GM18858 (cell line): ENCODE data around the gene MAN2C1.
"Not testable (repeated sequence)": the region's sequence is repeated elsewhere in the genome, so short reads cannot be mapped to it uniquely, and the experiment has no call there.

Source experiments
- ATAC-seq: cut with Tn5 transposase; IDR thresholded peaks from one replicate; pipeline ENCODE4 v1.9.1; 2021; ENCODE audit not compliant: unreplicated experiment

MAN2C1 gene

GRCh38 chr15:75367913-75368688, at the start of gene MAN2C1:
Gene MAN2C1 (minus strand): TSS chr15:75368607. CDS start chr15:75368583, 24 bp downstream.
- ATAC-seq: peak; percentile 82

DNA sequence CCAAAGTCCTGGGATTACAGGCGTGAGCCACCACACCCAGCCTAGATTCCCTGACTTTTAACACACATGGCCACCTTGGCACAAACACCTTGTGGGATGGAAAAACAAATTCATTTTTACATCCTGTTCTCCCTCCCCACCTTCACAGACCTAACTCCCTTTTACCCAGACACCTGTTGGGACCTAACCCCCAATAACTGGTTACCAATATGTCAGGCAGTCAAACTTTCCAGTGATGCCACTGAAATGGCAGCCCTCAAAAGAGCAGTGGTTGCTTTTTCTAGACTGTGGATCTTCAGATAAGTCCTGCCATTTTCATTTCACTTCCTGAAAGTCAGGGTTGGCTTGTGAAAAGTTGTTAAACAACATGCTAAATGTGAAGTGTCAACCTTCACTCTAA, 48.2 kb upstream of the MAN2C1 start:
- no peak for ATAC-seq

DNA sequence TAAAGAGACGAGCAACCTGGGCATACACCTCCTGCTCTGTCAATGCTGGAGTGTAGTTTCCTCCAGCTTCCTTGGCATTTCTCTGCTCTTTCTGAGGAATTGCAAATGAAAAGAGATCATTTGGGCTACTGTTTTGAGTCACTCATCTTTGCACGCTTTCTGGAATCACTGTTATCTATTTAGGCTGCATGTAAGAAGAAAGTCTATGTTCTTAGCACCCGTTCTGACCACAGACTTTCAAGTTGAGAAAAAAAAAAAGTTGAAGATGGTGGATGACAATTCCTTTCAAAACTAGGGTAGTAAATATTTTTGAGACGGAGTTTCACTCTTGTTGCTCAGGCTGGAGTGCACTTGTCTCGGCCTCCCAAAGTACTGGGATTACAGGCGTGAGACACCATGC, 41.8 kb upstream of the MAN2C1 start:
- no peak for ATAC-seq

DNA sequence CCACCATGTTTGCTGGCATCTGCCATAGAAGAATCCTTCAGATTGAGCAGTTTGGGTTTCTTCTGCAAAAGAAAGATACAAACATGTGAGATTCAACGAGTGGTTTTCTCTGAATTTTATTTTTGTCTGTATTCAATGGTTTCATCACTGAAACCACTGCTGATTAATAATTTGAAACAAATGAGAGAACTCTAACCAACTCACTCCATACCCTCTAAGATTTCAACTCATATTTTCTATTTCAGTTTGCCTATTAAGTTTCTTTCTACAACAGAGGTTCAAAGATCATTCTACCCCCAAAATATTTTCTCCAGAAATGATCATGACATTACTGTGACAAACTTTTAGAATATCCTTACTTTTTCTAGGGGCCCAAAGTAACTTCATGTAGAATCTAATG, 38.7 kb upstream of the MAN2C1 start:
- no peak for ATAC-seq

DNA sequence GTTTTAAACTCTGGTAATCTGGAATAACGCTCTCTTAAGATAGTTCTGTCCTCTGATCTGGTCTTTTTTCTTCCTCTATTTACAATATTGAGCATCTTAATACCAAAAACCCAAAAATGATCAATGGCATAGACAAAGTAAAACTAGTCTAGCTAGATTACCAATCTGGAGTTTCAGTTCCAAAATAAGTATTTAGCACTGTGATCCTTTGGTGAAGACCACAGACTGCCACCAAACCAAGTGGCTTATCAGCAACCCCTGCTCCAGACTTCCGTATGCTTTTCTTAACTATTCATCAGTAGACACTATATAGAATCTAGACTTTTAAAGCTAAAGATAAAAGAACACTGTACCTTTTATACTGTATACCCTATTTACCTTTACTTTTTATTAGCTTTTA, 35.5 kb upstream of the MAN2C1 start:
- no peak for ATAC-seq

GRCh38 chr15:75397494-75397893, 29.1 kb upstream of the MAN2C1 start:
- no peak for ATAC-seq

- ATAC-seq: no peak
These were observed 21.5 kb upstream of the MAN2C1 start for GRCh38 chr15:75389791-75390382.

- not testable (repeated sequence) for ATAC-seq
These were observed 15.6 kb upstream of the MAN2C1 start for GRCh38 chr15:75383986-75384385.

- ATAC-seq: no peak
These were observed 12.4 kb upstream of the MAN2C1 start for GRCh38 chr15:75380773-75381172.

GRCh38 chr15:75371901-75372688, 3.7 kb upstream of the MAN2C1 start:
- no peak for ATAC-seq

GRCh38 chr15:75371486-75371885, 3.1 kb upstream of the MAN2C1 start:
- ATAC-seq: no peak

- ATAC-seq: no peak
These were observed 1.6 kb upstream of the MAN2C1 start for GRCh38 chr15:75369897-75370581.

GRCh38 chr15:75368689-75369239, 357 bp upstream of the MAN2C1 start:
- ATAC-seq: no peak

DNA sequence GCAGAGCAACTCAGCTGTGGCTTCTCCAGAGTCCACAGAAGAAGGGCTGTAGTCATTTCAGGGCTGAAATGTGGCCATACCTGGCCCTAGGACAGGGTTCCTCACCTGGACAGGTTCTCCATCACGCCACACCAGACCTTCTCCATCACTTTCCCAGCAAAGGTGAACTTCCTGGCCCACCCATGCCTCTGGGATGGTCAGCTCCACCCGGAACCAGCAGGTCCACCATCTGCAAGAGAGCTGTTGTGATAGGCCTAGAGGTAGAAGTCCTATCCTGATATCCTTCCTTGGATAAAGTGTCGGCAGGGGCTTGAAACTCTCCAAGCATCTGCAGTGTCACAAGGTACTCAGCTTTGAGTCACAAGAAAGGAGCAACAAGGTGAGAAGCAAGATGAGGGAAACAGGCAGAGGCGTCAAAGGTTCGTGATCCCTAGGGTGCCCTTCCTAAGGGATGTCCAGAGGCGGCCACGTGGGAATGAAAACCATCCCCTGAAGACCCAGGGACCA, 948 bp downstream of the MAN2C1 start:
- no peak for ATAC-seq

DNA sequence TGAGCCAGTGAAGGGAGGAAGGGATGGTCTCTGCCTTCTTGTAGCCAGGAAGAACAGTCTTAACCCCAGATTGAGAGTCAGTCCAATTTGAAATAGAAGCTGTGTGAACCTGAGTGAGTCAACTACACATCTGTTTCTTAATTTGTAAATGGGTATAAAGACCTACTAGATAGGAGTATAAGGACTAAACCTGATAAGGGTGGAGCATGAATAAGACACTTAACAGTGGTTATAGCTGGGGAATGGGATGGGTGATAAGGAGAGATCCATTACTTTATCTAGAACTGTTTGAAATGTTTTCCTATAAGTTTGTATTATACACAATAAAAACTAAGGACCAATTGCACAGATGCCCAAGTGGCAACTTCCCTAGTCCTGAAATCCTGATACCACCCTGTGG, 1.4 kb downstream of the MAN2C1 start:
- no peak for ATAC-seq

DNA sequence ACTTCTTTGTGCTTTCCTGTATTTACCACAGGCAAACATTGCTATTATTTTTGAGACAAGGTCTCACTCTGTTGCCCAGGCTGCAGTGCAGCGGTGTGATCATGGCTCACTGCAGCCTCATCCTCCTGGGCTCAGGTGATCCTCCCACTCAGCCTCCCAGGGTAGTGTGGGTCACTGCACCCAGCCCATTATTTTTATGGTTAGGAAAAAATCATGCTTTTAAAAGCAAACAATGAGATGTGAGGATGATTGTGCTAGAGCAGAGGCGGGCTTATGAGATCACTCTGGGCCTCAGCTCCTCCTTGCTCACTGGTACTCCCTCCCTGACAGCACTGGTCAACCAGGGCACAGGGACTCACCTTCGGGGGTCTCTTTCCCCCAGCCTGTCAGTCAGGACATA, 2.2 kb downstream of the MAN2C1 start:
- ATAC-seq: no peak

DNA sequence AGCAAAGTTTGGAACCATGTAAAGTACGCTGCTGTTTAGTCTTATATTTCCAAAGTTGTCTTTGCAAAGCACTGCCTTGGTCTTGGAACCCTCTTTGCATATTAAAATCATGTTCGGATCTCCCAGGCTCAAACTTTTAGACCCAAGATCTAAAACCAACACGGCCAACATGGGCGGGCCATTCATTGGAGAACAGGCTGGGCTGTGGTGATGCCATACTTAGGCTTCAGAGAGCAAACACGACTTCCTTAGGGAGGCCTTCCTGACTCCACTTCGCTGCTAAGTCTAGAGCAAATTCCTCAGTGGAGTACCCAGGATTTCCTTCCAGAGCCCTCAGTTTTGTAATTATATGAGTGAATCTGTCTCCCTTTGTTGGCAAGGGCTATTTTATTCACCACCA, 3.5 kb downstream of the MAN2C1 start:
- no peak for ATAC-seq

GRCh38 chr15:75363786-75364185, 4.6 kb downstream of the MAN2C1 start:
- ATAC-seq: no peak

DNA sequence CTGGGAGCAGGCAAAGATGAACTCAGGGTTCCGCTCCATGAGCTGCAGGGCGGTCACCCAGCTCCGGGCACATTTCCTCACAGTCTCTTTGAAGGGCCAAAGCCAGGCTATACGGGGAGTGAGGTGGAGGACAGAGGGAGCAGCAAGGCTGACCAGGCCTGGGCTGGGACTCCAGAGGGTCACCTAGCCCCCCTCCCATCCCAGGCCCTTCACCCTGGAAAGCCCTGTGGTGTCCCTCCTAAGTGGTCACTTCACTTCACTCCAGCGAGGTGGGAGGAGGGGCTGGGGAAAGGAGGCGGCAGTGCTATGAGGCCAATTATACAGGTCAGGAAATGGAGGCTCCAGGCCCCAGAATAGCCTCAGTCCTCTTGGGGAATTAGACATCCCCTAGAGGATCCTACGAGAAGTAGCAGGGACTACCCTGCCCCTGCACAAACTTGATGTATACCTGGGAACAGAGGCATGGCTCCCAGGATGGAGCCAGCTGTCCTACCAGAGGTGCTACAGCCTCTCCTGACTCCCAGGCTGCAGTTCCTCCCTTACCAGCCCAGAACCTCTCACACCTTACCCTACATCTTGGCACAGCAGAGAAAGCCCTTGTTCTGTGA, 5.7 kb downstream of the MAN2C1 start:
- ATAC-seq: no peak

- ATAC-seq: no peak
These were observed 6.3 kb downstream of the MAN2C1 start for GRCh38 chr15:75361989-75362641.
